ENCODE measurements around the gene HOXD10.

HOXD10 gene

DNA sequence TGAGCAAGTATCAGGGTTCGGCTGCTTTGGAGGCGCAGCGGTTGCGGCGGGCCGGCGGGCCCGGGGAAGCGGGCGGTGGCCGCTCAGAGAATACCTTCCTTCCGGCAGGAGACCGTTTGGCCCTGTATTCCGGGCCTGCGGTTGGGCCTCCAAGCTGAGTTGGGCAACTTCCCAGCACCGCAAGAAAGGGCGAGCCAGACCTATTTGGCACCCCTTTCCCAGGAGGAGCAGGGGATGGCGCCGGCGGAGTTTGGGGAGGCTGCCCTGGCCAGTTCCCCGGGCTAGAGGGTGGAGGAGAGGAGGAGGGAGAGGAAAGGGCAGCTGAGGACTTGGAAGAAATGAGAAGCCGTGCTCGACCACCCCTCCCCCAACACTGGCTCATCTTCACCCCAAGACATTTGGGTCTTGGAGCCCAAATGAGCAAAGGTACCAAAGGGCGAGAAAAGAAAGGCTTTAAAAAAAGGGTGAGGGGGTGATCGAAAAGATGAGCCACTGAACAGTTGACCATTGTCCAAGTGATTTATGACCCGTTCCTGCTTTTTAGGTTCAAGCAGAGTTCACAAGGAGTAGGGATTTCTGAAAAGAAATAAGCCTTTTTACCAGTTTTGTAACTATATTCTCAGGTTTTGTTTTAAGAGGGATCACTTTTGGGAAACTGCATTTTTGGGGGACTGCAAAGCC lies 48.9 kb downstream of the HOXD10 start:
- H3K4me3 ChIP-seq (ENCODE audit: control insufficient read depth, low read depth, low read length): no peak overlapping the region
- TF ChIP-seq CTCF (conservative IDR thresholded peaks at IDR 0.05; ENCODE audit: control insufficient read depth, insufficient read depth, low read depth, low read length): no peak
- DNase-seq (ENCODE audit: low read depth): no peak

DNA sequence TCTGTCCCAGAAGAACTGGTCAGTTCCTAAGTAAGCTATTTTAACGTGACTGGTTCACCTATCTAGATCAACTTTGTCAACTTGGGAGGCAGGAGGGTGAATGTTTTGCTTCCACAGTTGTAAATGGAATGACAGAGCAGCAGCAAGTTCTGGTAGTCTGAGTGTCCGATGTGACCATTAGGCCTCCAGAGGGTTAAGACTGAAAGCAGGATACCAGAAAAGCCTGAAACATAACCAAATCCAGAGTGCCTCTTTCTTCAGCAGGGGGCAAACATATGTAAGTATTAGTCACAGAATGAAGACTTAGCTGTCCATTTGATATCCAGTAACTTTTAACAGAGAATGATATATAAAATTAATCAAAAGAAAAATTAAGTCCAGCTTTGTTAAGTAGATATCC lies 49.7 kb downstream of the HOXD10 start:
- no peak for TF ChIP-seq CTCF (conservative IDR thresholded peaks at IDR 0.05; ENCODE audit: control insufficient read depth, insufficient read depth, low read depth, low read length)
- H3K4me3 ChIP-seq (ENCODE audit: control insufficient read depth, low read depth, low read length): no peak overlapping the region
- peak; percentile 43 for DNase-seq (ENCODE audit: low read depth)

GRCh38 chr2:176167398-176167797 lies 50.8 kb downstream of the HOXD10 start:
- no peak for TF ChIP-seq CTCF (conservative IDR thresholded peaks at IDR 0.05; ENCODE audit: control insufficient read depth, insufficient read depth, low read depth, low read length)
- no peak overlapping the region for H3K4me3 ChIP-seq (ENCODE audit: control insufficient read depth, low read depth, low read length)
- peak; percentile 58 for DNase-seq (ENCODE audit: low read depth)

- H3K4me3 ChIP-seq (ENCODE audit: control insufficient read depth, low read depth, low read length): no peak overlapping the region
- TF ChIP-seq CTCF (conservative IDR thresholded peaks at IDR 0.05; ENCODE audit: control insufficient read depth, insufficient read depth, low read depth, low read length): no peak
- no peak for DNase-seq (ENCODE audit: low read depth)
Measured at GRCh38 chr2:176169181-176169580, 52.6 kb downstream of the HOXD10 start.
